Adrenal gland (tissue), 5 donors: ENCODE results near the gene AGPAT1.

Source experiments
- CTCF ChIP-seq, 6 experiments: fragments of 450-650 bp in 4 of 6; fragments of 200-600 bp in 2 of 6; sonication (generic) in 1 of 6; IDR thresholded peaks; 1 replicate in 5 of 6; 2 replicates in 1 of 6; pipeline versions ENCODE4 v1.5.1 to v1.8.0; 2016 to 2021; ENCODE audit warnings: antibody characterized with exemption in 6 of 6, mild to moderate bottlenecking in 2 of 6, moderate library complexity in 1 of 6
- POLR2A ChIP-seq, 2 donors: fragments of 450-650 bp; IDR thresholded peaks; one replicate each; pipeline ENCODE4 v1.6.1; 2017; ENCODE audit warnings: antibody characterized with exemption in 2 of 2, mild to moderate bottlenecking in 2 of 2, moderate library complexity in 1 of 2
- donor health status: DM: no; HTN: no; CAD: no.

- TF ChIP-seq POLR2A (IDR thresholded peaks at IDR 0.05), result no peak
- TF ChIP-seq CTCF (IDR thresholded peaks at IDR 0.05), result no peak
Observed at GRCh38 chr6:32156891-32157290, 19.0 kb downstream of the AGPAT1 start.
